Measurements from ENCODE around the gene SMIM1.
A peak's percentile ranks its signal among the peaks of the same experiment; 100 is the strongest.

SMIM1 gene, protein sequence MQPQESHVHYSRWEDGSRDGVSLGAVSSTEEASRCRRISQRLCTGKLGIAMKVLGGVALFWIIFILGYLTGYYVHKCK

GRCh38 chr1:3772715-3773571 lies at the start of gene SMIM1:
SMIM1 (plus strand) TSS chr1:3772749; CDS start chr1:3775374, 2,625 bp downstream.
- DNase-seq (ENCODE audit: low read depth), result no peak

- no peak for DNase-seq (ENCODE audit: low read depth)
Observed at GRCh38 chr1:3722846-3723245, 49.7 kb upstream of the SMIM1 start.

- DNase-seq (ENCODE audit: low read depth), result peak; percentile 31
Observed at GRCh38 chr1:3724416-3725030, 48.0 kb upstream of the SMIM1 start.

- DNase-seq (ENCODE audit: low read depth), result no peak
Observed at GRCh38 chr1:3725366-3725765, 47.2 kb upstream of the SMIM1 start.

DNA sequence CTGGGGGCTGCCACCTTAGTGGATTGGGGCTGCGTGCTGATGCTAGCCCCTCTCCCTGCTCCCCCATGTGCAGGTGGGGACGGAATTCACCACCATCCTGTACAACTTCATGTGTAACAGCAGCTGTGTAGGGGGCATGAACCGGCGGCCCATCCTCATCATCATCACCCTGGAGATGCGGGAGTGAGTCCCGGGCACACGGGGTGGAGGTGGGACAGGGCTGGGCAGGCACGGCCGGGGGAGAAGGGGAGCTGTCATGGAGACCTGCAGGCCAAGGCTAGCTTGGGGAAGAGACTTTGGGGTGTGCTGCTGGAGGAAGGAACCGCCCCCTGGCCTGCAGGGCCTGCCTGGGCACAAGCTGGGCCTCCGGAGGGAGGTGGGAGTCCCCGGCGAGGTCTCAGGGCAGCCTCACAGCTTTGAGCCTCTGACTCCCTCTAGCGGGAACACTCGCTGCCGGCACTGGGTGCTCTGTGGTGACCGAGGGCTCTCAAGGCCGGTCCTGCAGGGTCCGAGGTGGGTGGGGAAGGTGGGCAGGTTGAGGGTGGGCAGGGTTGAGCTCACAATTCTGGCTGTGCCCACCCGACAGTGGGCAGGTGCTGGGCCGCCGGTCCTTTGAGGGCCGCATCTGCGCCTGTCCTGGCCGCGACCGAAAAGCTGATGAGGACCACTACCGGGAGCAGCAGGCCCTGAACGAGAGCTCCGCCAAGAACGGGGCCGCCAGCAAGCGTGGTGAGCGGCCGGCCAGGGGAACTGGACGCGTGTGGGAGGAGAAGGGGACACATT lies 45.3 kb upstream of the SMIM1 start:
- DNase-seq (ENCODE audit: low read depth), result no peak

GRCh38 chr1:3727825-3728776 lies 44.4 kb upstream of the SMIM1 start:
- no peak for DNase-seq (ENCODE audit: low read depth)

- DNase-seq (ENCODE audit: low read depth), result peak; percentile 74
Observed at GRCh38 chr1:3729594-3730542, 42.7 kb upstream of the SMIM1 start.

DNA sequence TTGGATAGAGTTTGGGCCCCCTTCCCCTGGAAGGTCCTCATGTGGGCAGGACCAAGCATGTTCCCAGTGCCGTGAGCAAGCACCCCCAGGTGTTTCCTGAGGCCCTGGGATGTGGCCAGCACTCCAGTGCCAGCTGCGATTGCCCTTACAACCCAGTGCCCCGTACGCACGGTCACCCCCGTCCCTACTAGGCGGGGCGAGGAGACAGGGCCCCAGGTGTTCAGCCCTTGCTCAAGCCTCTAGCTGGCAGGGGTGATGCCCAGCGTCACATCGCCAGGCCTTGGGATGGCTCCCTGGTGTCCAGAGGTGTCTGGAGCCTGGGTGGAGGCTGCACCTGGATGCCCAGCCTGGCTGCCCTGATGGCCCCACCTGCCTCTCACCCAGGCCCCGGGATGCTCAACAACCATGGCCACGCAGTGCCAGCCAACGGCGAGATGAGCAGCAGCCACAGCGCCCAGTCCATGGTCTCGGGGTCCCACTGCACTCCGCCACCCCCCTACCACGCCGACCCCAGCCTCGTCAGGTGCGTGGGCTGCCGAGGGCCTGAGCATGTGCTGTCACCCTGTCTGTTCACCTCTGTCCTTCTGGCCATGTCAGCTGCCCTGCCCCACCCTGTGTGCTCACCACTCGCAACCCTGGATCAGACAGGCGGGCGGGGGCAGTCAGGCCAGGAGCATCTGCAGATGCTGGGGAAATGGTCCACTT lies 41.9 kb upstream of the SMIM1 start:
- no peak for DNase-seq (ENCODE audit: low read depth)

DNA sequence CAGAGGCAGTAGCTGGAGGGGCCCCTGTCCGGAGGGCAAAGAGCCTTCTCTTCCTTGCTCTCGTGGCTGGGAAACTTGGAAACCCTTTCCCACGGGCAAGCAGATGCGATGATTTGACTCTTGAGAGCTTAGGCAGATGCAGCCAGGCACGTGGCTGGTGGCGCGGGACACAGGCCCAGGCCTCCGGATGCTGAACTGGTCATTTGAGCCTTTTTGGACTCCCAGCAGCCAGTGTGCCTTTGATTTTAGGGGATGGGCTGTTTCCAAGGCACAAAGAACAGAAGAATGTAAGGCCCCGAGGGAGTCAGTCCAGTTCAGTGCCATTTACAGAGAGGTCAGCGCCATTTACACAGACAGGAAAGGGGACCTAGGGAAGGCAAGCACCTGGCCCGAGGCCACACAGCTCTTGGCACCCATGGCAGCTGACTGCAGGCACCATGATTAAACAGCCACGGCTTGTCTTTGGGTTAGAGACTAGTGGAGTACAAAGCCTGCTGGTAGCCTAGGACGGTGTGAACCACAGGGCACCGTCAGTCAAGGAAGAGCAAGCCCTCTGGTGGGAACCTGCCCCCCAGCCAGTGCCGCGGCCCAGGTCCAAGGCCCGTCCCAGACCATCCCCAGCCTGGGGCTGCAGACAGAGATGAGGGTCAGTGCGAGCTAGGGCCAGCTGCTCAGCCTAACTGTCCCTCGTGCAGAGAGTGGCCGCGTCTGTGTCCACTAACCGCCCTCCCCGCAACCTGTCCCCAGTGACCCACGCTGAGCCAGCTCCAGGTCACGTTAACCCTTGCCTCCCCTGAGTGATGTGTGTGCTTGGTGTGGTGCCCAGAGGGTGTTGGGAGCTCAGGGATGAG lies 40.7 kb upstream of the SMIM1 start:
- DNase-seq (ENCODE audit: low read depth), result no peak

DNA sequence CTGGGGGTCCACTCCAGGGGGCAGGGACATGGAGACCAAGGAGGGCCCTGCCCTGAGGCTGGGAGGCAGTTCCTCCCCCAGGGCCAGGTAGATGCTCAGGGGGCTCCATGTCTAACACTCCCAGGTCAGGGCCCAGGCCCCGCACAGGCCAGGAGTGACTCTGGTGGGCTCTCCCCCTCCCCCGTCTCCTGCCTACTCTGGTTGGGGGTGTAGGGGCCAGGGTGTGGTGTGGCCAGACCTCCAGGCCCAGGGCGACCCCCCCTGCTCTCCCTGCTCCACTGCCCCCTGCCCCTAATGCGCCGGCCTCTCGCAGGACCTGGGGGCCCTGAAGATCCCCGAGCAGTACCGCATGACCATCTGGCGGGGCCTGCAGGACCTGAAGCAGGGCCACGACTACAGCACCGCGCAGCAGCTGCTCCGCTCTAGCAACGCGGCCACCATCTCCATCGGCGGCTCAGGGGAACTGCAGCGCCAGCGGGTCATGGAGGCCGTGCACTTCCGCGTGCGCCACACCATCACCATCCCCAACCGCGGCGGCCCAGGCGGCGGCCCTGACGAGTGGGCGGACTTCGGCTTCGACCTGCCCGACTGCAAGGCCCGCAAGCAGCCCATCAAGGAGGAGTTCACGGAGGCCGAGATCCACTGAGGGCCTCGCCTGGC lies 40.0 kb upstream of the SMIM1 start:
- no peak for DNase-seq (ENCODE audit: low read depth)

DNA sequence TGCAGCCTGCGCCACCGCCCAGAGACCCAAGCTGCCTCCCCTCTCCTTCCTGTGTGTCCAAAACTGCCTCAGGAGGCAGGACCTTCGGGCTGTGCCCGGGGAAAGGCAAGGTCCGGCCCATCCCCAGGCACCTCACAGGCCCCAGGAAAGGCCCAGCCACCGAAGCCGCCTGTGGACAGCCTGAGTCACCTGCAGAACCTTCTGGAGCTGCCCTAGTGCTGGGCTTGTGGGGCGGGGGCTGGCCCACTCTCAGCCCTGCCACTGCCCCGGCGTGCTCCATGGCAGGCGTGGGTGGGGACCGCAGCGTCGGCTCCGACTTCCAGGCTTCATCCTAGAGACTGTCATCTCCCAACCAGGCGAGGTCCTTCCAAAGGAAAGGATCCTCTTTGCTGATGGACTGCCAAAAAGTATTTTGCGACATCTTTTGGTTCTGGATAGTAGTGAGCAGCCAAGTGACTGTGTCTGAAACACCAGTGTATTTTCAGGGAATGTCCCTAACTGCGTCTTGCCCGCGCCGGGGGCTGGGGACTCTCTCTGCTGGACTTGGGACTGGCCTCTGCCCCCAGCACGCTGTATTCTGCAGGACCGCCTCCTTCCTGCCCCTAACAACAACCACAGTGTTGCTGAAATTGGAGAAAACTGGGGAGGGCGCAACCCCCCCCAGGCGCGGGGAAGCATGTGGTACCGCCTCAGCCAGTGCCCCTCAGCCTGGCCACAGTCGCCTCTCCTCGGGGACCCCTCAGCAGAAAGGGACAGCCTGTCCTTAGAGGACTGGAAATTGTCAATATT lies 39.3 kb upstream of the SMIM1 start:
- DNase-seq (ENCODE audit: low read depth), result no peak

DNA sequence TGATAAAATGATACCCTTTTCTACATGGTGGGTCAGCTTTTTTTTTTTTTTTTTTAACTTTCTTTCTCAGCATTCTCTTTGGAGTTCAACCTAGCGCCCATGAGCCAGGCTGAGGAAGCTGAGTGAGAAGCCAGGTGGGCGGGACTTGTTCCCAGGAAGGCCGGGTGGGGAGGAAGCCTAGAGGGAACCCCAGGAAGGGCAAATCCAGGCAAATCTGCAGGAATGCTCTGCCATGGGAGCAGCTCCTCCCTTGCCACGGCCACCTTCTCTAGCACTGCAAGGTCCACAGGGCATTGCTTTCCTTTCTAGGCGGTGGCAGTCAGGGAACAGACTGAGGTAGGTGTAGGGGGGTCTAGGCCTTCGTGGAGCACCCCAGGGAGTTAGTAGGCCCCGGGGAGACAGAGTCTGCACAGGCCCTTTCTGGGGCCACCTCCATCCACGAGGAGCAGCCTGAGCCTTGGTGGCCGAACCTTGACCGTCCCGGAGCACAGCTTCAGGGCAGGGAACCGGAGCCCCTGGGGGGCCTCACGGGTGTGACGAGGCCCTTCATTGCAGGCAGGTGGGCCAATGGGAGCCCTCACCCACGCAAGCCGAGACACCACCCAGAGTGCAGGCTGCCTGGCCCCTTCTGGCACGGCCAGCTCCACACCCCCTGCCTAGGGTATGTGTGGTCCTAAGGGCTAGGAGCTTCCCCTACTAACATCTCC lies 38.5 kb upstream of the SMIM1 start:
- no peak for DNase-seq (ENCODE audit: low read depth)

DNA sequence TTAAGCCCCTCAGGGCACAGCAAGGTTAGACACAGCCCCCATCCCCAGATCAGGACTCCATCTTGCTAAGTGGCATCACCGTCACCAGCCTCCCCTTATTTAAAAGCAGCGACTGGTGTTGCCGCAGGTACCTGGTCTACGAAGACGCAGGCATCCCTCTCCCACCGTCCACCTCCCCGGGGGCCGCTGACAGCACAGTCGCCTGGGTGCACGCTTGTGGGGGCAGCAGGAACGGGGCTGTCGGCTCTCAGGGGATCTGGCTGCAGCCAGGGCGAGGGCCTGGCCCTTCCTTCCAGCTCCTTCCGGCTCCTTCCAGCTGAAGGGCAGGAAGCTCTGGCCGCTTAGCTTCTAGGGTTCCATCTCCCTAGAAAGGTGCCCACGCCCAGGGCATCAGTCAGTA lies 37.9 kb upstream of the SMIM1 start:
- DNase-seq (ENCODE audit: low read depth), result no peak

- DNase-seq (ENCODE audit: low read depth), result no peak
Observed at GRCh38 chr1:3735027-3735681, 37.4 kb upstream of the SMIM1 start.

- DNase-seq (ENCODE audit: low read depth), result no peak
Observed at GRCh38 chr1:3735688-3736087, 36.9 kb upstream of the SMIM1 start.

DNA sequence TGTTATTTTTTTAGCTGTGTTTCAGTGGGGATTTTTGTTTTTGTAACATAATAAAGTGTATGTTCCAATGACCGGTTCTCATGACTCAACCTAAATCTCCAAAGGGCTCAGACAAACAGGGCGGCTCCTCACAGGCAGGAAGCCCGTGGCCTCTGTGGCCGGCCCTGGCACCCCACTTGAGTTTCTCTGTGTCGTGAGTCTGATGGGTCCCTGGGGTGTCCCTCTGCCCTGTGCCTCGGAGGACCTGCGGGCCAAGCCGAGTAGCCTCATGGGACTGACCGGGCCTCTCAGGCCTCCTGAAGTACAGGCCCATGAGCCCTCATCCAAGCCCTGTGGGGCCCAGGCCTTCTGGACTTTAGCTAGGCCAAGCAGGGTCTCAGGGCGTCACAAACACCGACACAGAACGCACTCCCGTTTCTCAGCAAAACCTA lies 36.4 kb upstream of the SMIM1 start:
- no peak for DNase-seq (ENCODE audit: low read depth)
